Astrocyte (in vitro differentiated cells and primary cell): Measurements from ENCODE around the gene KIF18B. TPM values are rescaled to one million over a fixed set of nuclear protein-coding genes. Genes with fewer than 3 reads are reported as not detected.
A peak's percentile ranks its signal among the peaks of the same experiment; 100 is the strongest.

ENCODE experiments used
- DNase-seq: peaks from one replicate; pipeline ENCODE4 v3.0.0-alpha.2; 2010; ENCODE audit warnings: low read depth
- FAIRE-seq: peaks from 2 replicates; lab custom pipeline; 2011; peaks lifted over from hg19 to GRCh38; lab: Jason Lieb, UNC
- H2AFZ ChIP-seq: 2 replicates; pipeline ENCODE4 v1.6.0; 2012; ENCODE audit warnings: low read depth, low read length, inconsistent platforms
- H3K27ac ChIP-seq: 2 replicates; pipeline ENCODE4 v1.5.1; 2011; ENCODE audit warnings: low read depth, low read length, inconsistent platforms
- H3K27me3 ChIP-seq: 2 replicates; pipeline ENCODE4 v1.6.0; 2011; ENCODE audit warnings: low read length, inconsistent platforms; ENCODE audit not compliant: insufficient read depth
- H3K36me3 ChIP-seq: 2 replicates; pipeline ENCODE4 v1.5.1; 2011; ENCODE audit warnings: low read length, inconsistent platforms; ENCODE audit not compliant: insufficient read depth
- H3K4me1 ChIP-seq: 2 replicates; pipeline ENCODE4 v1.5.1; 2011; ENCODE audit warnings: low read length, inconsistent platforms; ENCODE audit not compliant: insufficient read depth
- H3K4me2 ChIP-seq: 2 replicates; pipeline ENCODE4 v1.6.0; 2012; ENCODE audit warnings: low read length, inconsistent platforms
- H3K4me3 ChIP-seq: 2 replicates; pipeline ENCODE4 v1.5.1; 2011; ENCODE audit warnings: low read depth, mild to moderate bottlenecking, low read length, inconsistent platforms; ENCODE audit not compliant: insufficient read depth
- H3K79me2 ChIP-seq: 2 replicates; pipeline ENCODE4 v1.6.0; 2012; ENCODE audit warnings: mild to moderate bottlenecking, low read length, inconsistent platforms; ENCODE audit not compliant: insufficient read depth
- H3K9ac ChIP-seq: 2 replicates; pipeline ENCODE4 v1.6.0; 2012; ENCODE audit warnings: mild to moderate bottlenecking, low read length, inconsistent platforms
- H3K9me3 ChIP-seq: 2 replicates; pipeline ENCODE4 v1.5.1; 2012; ENCODE audit warnings: low read depth, mild to moderate bottlenecking, low read length, inconsistent platforms; ENCODE audit not compliant: insufficient read depth
- H4K20me1 ChIP-seq: 2 replicates; pipeline ENCODE4 v1.6.0; 2012; ENCODE audit warnings: low read length, inconsistent platforms; ENCODE audit not compliant: insufficient read depth
- H3K27ac Mint-ChIP-seq: one replicate; pipeline ENCODE4 v1.8.0; 2021; ENCODE audit warnings: mild to moderate bottlenecking, mixed read lengths; ENCODE audit not compliant: unreplicated experiment
- H3K27me3 Mint-ChIP-seq: one replicate; pipeline ENCODE4 v1.8.0; 2021; ENCODE audit warnings: low read depth, mixed read lengths; ENCODE audit not compliant: unreplicated experiment
- H3K36me3 Mint-ChIP-seq: one replicate; pipeline ENCODE4 v1.8.0; 2021; ENCODE audit warnings: low read depth, mixed read lengths; ENCODE audit not compliant: unreplicated experiment
- H3K4me1 Mint-ChIP-seq: one replicate; pipeline ENCODE4 v1.8.0; 2021; ENCODE audit warnings: low read depth, mixed read lengths; ENCODE audit not compliant: unreplicated experiment
- H3K4me3 Mint-ChIP-seq: one replicate; pipeline ENCODE4 v1.8.0; 2021; ENCODE audit warnings: mild to moderate bottlenecking, moderate library complexity, mixed read lengths; ENCODE audit not compliant: unreplicated experiment
- H3K9me3 Mint-ChIP-seq: one replicate; pipeline ENCODE4 v1.8.0; 2021; ENCODE audit warnings: mild to moderate bottlenecking, mixed read lengths; ENCODE audit not compliant: unreplicated experiment
- EZH2 ChIP-seq: IDR thresholded peaks from 2 replicates; pipeline ENCODE4 v1.6.1; 2012; ENCODE audit warnings: mild to moderate bottlenecking, low read length, inconsistent platforms; ENCODE audit not compliant: insufficient read depth
- total RNA-seq: library from RNA; stranded (reverse); gene quantifications from 2 replicates; pipeline ENCODE4 v1.2.1, GENCODE V29; 2021
- TF ChIP-seq, protein P1 (sequence below): IDR thresholded peaks from 2 replicates; pipeline ENCODE4 v1.5.1; 2011; ENCODE audit warnings: low read depth, mild to moderate bottlenecking, inconsistent platforms, low read length, moderate library complexity; ENCODE audit not compliant: insufficient read depth

The KIF18B gene
- total RNA-seq, 1 donor from 2014 or later = 1.8 TPM

DNA sequence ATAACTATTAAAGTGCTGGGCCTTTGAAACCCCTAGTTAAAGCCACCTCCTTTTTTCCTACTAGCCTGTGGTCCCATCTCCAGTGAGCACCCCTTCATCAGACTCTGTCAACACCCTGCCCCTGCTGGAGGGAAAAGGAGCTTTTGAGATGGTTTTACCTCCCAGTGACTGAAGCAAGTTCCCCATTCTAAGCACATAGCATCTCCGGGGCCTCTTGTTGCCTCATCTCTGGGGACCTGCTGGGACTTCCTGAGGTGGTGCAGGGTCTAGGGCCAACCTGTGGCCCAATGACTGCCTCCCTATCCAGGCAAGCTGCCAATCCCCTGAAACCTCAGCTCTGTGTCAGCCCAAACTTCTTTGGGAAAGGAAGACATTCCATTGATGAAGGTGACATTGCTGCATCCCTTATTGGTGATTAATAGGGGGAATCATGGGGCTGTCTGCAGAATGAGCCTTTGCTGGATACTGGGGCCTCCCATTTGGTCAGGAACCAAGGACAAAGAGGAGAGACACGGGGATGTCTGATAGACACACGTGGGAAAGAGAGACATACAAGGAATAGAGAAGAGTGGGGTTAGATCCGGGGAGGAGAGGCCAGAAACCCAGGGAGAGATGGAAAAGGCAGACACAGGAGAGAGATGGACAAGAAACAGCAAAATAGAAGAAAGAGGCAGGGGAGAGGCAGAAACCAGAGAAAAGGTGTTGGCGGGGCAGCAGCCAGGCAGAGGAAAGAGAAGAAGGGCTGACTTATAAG lies 18.1 kb upstream of the KIF18B start:
- Histone ChIP-seq H3K4me2 (no peak overlapping the region), H4K20me1 (no peaks in the 10 kb centered on the region), H3K4me3 (no peak overlapping the region), H3K9me3 (no peaks in the 10 kb centered on the region), H3K79me2 (no peaks in the 10 kb centered on the region), H3K4me1 (peaks cover 7% of the 10 kb centered on the region), H3K27ac (no peak overlapping the region), H2AFZ (no peak overlapping the region), H3K9ac (no peak overlapping the region), H3K36me3 (no peaks in the 10 kb centered on the region), H3K27me3 (peaks cover 33% of the 10 kb centered on the region)
- Mint-ChIP-seq H3K27me3 (peaks cover 50% of the 10 kb centered on the region), H3K4me3 (no peak overlapping the region), H3K4me1 (no peaks in the 10 kb centered on the region), H3K36me3 (no peaks in the 10 kb centered on the region), H3K9me3 (no peaks in the 10 kb centered on the region), H3K27ac (peak overlapping the region; percentile 23)
- no peak for DNase-seq
- TF ChIP-seq, protein P1, sequence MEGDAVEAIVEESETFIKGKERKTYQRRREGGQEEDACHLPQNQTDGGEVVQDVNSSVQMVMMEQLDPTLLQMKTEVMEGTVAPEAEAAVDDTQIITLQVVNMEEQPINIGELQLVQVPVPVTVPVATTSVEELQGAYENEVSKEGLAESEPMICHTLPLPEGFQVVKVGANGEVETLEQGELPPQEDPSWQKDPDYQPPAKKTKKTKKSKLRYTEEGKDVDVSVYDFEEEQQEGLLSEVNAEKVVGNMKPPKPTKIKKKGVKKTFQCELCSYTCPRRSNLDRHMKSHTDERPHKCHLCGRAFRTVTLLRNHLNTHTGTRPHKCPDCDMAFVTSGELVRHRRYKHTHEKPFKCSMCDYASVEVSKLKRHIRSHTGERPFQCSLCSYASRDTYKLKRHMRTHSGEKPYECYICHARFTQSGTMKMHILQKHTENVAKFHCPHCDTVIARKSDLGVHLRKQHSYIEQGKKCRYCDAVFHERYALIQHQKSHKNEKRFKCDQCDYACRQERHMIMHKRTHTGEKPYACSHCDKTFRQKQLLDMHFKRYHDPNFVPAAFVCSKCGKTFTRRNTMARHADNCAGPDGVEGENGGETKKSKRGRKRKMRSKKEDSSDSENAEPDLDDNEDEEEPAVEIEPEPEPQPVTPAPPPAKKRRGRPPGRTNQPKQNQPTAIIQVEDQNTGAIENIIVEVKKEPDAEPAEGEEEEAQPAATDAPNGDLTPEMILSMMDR = no peak
- TF ChIP-seq EZH2 = no peak
- no peak for FAIRE-seq

GRCh38 chr17:44961921-44962350 lies 14.4 kb upstream of the KIF18B start:
- H3K27me3 ChIP-seq = peaks cover 12% of the 10 kb centered on the region
- Mint-ChIP-seq H3K36me3 (no peaks in the 10 kb centered on the region), H3K9me3 (no peaks in the 10 kb centered on the region), H3K27me3 (peaks cover 29% of the 10 kb centered on the region), H3K4me1 (no peaks in the 10 kb centered on the region), H3K4me3 (no peak overlapping the region), H3K27ac (no peak overlapping the region)
- H3K4me3 ChIP-seq = no peak overlapping the region
- H3K36me3 ChIP-seq = no peaks in the 10 kb centered on the region
- H3K27ac ChIP-seq = no peak overlapping the region
- no peak overlapping the region for H3K4me2 ChIP-seq
- H3K4me1 ChIP-seq = peaks cover 5% of the 10 kb centered on the region
- H4K20me1 ChIP-seq = no peaks in the 10 kb centered on the region
- H3K9ac ChIP-seq = no peak overlapping the region
- FAIRE-seq (no peak), DNase-seq (no peak)
- TF ChIP-seq, protein P1 = no peak
- TF ChIP-seq EZH2 = no peak
- no peak overlapping the region for H2AFZ ChIP-seq
- H3K79me2 ChIP-seq = no peaks in the 10 kb centered on the region
- H3K9me3 ChIP-seq = no peaks in the 10 kb centered on the region

DNA sequence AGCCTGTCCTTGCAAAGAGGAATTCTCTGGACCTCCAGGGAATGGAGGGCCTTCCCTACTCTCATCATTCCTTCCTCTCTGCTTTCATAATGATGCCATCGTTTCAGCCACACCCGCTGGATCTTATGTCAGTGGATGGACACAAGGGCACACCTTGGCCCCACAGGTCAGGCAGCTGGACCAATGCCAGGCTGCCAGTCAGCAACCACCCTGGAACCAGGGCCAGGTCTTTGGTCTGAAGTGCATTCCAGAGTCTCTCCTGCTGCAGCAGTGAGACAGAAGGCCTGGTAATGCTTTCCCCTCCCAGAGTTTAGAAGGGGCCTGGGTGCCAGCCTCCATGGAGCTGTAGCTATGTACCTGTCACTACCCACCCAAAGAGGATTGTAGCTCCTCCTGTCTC lies 13.1 kb upstream of the KIF18B start:
- H4K20me1 ChIP-seq = no peaks in the 10 kb centered on the region
- Mint-ChIP-seq H3K36me3 (no peaks in the 10 kb centered on the region), H3K27me3 (peaks cover 21% of the 10 kb centered on the region), H3K4me3 (no peak overlapping the region), H3K27ac (no peak overlapping the region), H3K9me3 (no peaks in the 10 kb centered on the region), H3K4me1 (peaks cover 3% of the 10 kb centered on the region)
- no peaks in the 10 kb centered on the region for H3K36me3 ChIP-seq
- H3K9me3 ChIP-seq = no peaks in the 10 kb centered on the region
- peaks cover 2% of the 10 kb centered on the region for H3K27me3 ChIP-seq
- no peak overlapping the region for H3K4me2 ChIP-seq
- H3K9ac ChIP-seq = no peak overlapping the region
- H3K27ac ChIP-seq = no peak overlapping the region
- H3K4me1 ChIP-seq = peaks cover 5% of the 10 kb centered on the region
- H3K79me2 ChIP-seq = no peaks in the 10 kb centered on the region
- TF ChIP-seq, protein P1 = no peak
- TF ChIP-seq EZH2 = no peak
- no peak overlapping the region for H2AFZ ChIP-seq
- DNase-seq (no peak), FAIRE-seq (no peak)
- no peak overlapping the region for H3K4me3 ChIP-seq
